ENCODE results near the gene PAPPA.

PAPPA gene

DNA sequence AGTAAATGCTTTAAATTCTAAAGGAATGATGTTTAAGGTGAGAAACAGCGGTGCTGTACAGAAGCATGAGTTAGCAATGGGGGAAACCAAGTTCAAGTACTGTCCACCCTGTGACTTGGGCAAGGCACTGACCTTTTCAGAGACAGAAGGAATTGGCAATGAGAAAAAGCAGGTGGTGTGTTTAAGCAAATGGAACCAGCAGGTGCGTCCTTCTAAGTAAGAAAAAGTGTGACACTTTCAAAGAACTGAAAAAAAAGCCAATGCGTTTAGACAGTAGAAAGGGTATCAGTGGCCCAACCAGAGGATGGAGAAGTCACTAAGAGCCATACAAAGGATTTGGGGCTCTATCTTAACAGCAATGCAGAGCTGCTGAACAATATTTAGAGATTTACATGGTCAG lies 250.6 kb downstream of the PAPPA start:
- no peaks in the 10 kb centered on the region for H3K4me1 ChIP-seq (ENCODE audit: control insufficient read depth in 1 of 2, insufficient read depth in 1 of 2, low read depth in 1 of 2, low read length in 1 of 2)
- TF ChIP-seq CTCF (IDR thresholded peaks at IDR 0.05) = no peak
- H3K36me3 ChIP-seq = no peaks in the 10 kb centered on the region
- no peak overlapping the region for H3K4me3 ChIP-seq (ENCODE audit: low read depth in 1 of 2, low read length in 1 of 2)
- no peaks in the 10 kb centered on the region for H3K27me3 ChIP-seq
- no peaks in the 10 kb centered on the region for H3K9me3 ChIP-seq
- H3K27ac ChIP-seq = no peak overlapping the region

DNA sequence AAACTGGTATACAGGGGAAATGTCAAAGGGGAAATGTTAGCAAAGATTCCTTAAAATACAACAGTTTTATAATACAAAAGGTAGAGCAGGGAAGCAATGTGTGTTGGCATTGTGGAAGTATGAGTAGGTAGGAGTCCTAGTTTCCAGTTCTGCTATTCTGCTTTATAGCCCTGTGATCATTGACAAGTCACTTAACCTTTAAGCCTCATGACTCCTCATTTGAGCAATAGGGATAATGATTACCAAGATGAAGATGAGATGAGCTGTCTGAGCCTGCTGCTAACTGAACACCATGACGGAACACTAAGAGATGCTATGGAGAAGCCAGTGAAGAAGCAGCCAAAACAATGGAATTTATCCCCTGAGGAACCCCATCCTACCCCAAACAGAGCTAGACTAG lies 251.7 kb downstream of the PAPPA start:
- Histone ChIP-seq H3K27ac (no peak overlapping the region), H3K9me3 (no peaks in the 10 kb centered on the region), H3K4me3 (ENCODE audit: low read depth in 1 of 2, low read length in 1 of 2) (no peak overlapping the region), H3K27me3 (no peaks in the 10 kb centered on the region), H3K36me3 (no peaks in the 10 kb centered on the region), H3K4me1 (ENCODE audit: control insufficient read depth in 1 of 2, insufficient read depth in 1 of 2, low read depth in 1 of 2, low read length in 1 of 2) (no peaks in the 10 kb centered on the region)
- TF ChIP-seq CTCF (IDR thresholded peaks at IDR 0.05) = no peak

GRCh38 chr9:116406469-116406868 lies 252.9 kb downstream of the PAPPA start:
- TF ChIP-seq CTCF (IDR thresholded peaks at IDR 0.05) = no peak
- Histone ChIP-seq H3K27me3 (no peaks in the 10 kb centered on the region), H3K4me1 (ENCODE audit: control insufficient read depth in 1 of 2, insufficient read depth in 1 of 2, low read depth in 1 of 2, low read length in 1 of 2) (no peaks in the 10 kb centered on the region), H3K27ac (no peak overlapping the region), H3K36me3 (no peaks in the 10 kb centered on the region), H3K9me3 (no peaks in the 10 kb centered on the region), H3K4me3 (ENCODE audit: low read depth in 1 of 2, low read length in 1 of 2) (no peak overlapping the region)

DNA sequence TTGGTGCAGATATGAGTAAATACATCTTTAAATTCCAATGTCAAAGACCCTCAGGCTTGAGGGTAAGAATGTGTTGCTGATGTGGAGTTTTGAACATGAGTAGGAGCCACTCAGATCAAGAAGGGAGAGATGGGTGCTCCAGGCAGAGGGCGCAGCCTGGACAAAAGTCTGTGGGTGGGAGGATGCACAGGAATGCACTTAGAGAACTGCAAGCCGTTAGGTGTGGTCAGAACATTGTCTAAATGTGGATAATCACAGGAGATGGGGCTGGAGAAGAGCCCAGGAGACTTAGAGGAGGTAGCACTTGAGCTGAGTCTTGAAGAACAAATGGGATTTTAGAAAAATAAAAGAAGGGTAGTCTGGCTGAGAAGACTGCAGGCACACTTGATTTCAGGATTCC lies 255.5 kb downstream of the PAPPA start:
- H3K36me3 ChIP-seq = no peaks in the 10 kb centered on the region
- no peak for TF ChIP-seq CTCF (IDR thresholded peaks at IDR 0.05)
- no peak overlapping the region for H3K27ac ChIP-seq
- no peak overlapping the region for H3K4me3 ChIP-seq (ENCODE audit: low read depth in 1 of 2, low read length in 1 of 2)
- no peaks in the 10 kb centered on the region for H3K4me1 ChIP-seq (ENCODE audit: control insufficient read depth in 1 of 2, insufficient read depth in 1 of 2, low read depth in 1 of 2, low read length in 1 of 2)
- no peaks in the 10 kb centered on the region for H3K27me3 ChIP-seq
- H3K9me3 ChIP-seq = no peaks in the 10 kb centered on the region

- H3K36me3 ChIP-seq = no peaks in the 10 kb centered on the region
- no peak for TF ChIP-seq CTCF (IDR thresholded peaks at IDR 0.05)
- H3K27me3 ChIP-seq = no peaks in the 10 kb centered on the region
Observed at GRCh38 chr9:116409638-116410037, 256.0 kb downstream of the PAPPA start.

DNA sequence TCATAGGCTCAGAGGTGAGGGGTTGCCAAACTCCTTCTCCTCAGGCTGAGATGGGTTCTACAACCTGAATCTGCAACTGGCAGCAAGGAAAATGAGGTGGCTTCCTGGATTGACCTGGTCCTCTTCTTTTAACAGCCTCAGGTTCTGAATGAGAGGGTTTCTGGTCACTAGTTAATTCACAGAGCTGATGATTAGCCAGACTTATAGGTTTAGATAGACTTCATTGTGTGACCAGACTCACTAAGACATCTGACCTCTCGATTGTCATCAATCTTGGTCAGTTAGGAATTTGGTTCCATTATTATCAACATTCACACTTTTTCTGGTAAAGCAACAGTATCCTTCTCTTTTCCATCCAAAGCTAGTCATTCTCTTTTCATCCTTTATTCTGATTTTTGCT lies 257.9 kb downstream of the PAPPA start:
- TF ChIP-seq CTCF (IDR thresholded peaks at IDR 0.05) = no peak
- Histone ChIP-seq H3K27me3 (no peaks in the 10 kb centered on the region), H3K4me1 (ENCODE audit: control insufficient read depth in 1 of 2, insufficient read depth in 1 of 2, low read depth in 1 of 2, low read length in 1 of 2) (no peaks in the 10 kb centered on the region), H3K9me3 (no peaks in the 10 kb centered on the region), H3K36me3 (no peaks in the 10 kb centered on the region), H3K27ac (no peak overlapping the region), H3K4me3 (ENCODE audit: low read depth in 1 of 2, low read length in 1 of 2) (no peak overlapping the region)

More at GRCh38 chr9:116409638-116410037, 256.0 kb downstream of the PAPPA start:
- Histone ChIP-seq H3K9me3 (no peaks in the 10 kb centered on the region), H3K4me1 (ENCODE audit: control insufficient read depth in 1 of 2, insufficient read depth in 1 of 2, low read depth in 1 of 2, low read length in 1 of 2) (no peaks in the 10 kb centered on the region), H3K27ac (no peak overlapping the region), H3K4me3 (ENCODE audit: low read depth in 1 of 2, low read length in 1 of 2) (no peak overlapping the region)

Data from neutrophil (primary cell).